Ishikawa (cell line): ENCODE results near the gene MAFF.

Experiments
- EGR1 ChIP-seq: IDR thresholded peaks from 2 replicates; pipeline ENCODE4 v1.6.1; 2012
- FOXM1 ChIP-seq: IDR thresholded peaks from 2 replicates; pipeline ENCODE4 v1.6.1; 2012; ENCODE audit warnings: low read depth, borderline replicate concordance
- TAF1 ChIP-seq: IDR thresholded peaks from 2 replicates; pipeline ENCODE4 v1.6.1; 2012; ENCODE audit warnings: low read depth, mild to moderate bottlenecking
- TCF12 ChIP-seq: IDR thresholded peaks from 2 replicates; pipeline ENCODE4 v1.6.1; 2012; ENCODE audit warnings: low read depth
- TEAD4 ChIP-seq: IDR thresholded peaks from 2 replicates; pipeline ENCODE4 v1.6.1; 2012
- TF ChIP-seq, protein P1 (sequence below): IDR thresholded peaks from 2 replicates; pipeline ENCODE4 v1.6.1; 2012; ENCODE audit warnings: low read depth, mild to moderate bottlenecking

DNA sequence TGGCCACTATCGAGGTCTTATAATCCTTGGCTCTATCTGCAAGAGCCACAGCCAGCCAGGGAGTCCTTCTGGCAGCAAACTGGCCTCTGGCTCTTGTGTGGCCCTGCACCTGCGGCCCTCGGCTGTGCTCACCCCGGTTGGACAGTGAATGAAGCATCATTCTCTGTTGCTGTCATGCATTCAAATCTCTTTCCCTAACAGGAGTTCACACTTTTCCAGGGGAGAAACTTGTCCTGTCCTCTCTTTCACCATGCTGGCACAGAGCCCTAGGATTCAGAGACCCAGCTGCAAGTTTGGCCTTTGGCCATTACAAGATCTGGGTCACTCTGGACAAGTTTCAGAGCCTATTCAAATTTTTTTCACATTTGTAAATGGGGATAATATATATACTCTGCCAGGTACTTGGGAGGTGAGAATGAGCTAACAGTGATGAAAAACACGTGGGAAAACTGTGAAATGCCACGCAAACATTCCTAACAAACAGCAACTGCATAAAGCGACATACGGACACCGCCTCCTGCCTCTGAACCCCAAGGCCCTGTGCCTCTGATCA, 36.8 kb downstream of the MAFF start:
- TF ChIP-seq TEAD4 (no peak), TCF12 (no peak), FOXM1 (no peak), EGR1 (no peak), TAF1 (no peak)
- TF ChIP-seq, protein P1, sequence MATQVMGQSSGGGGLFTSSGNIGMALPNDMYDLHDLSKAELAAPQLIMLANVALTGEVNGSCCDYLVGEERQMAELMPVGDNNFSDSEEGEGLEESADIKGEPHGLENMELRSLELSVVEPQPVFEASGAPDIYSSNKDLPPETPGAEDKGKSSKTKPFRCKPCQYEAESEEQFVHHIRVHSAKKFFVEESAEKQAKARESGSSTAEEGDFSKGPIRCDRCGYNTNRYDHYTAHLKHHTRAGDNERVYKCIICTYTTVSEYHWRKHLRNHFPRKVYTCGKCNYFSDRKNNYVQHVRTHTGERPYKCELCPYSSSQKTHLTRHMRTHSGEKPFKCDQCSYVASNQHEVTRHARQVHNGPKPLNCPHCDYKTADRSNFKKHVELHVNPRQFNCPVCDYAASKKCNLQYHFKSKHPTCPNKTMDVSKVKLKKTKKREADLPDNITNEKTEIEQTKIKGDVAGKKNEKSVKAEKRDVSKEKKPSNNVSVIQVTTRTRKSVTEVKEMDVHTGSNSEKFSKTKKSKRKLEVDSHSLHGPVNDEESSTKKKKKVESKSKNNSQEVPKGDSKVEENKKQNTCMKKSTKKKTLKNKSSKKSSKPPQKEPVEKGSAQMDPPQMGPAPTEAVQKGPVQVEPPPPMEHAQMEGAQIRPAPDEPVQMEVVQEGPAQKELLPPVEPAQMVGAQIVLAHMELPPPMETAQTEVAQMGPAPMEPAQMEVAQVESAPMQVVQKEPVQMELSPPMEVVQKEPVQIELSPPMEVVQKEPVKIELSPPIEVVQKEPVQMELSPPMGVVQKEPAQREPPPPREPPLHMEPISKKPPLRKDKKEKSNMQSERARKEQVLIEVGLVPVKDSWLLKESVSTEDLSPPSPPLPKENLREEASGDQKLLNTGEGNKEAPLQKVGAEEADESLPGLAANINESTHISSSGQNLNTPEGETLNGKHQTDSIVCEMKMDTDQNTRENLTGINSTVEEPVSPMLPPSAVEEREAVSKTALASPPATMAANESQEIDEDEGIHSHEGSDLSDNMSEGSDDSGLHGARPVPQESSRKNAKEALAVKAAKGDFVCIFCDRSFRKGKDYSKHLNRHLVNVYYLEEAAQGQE = no peak
